Esophagus mucosa (tissue), 1 donor: Measurements from ENCODE around the gene TRH. TPM values are rescaled to one million over a fixed set of nuclear protein-coding genes. Genes with fewer than 3 reads are reported as not detected.
"Not testable (repeated sequence)": the region's sequence is repeated elsewhere in the genome, so short reads cannot be mapped to it uniquely, and the experiment has no call there.

ENCODE experiments used
- ATAC-seq: fragments of 200-7000 bp; cut with Tn5 transposase; one replicate; pipeline ENCODE4 v1.9.1; 2020
- total RNA-seq: library from RNA; stranded (reverse); gene quantifications from one replicate; pipeline ENCODE4 v1.2.4, GENCODE V29; 2023
- donor health status: DM: yes; HTN: yes; CAD: no.

Gene TRH
- total RNA-seq, 1 donor from 2014 or later, result not detected

DNA sequence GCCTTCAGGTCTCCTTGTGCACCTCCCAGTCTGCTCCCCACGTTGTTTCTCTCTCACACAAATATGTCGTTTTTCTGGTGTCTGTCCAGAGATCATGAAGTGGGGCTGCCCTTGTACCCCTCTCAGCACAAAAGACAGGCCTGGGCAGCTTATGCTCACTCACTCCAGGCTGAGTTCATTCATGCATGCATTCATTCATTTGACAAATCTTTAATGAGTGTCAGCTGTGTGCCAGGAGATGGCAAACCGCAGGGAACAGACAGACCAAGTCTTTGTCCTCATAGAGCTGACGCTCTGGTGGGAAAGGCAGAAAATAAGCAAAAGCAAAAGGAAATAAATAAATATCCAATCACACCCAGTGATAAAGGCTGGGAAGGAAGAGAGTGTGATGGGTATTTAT lies 7.6 kb upstream of the TRH start:
- ATAC-seq, result no peak

DNA sequence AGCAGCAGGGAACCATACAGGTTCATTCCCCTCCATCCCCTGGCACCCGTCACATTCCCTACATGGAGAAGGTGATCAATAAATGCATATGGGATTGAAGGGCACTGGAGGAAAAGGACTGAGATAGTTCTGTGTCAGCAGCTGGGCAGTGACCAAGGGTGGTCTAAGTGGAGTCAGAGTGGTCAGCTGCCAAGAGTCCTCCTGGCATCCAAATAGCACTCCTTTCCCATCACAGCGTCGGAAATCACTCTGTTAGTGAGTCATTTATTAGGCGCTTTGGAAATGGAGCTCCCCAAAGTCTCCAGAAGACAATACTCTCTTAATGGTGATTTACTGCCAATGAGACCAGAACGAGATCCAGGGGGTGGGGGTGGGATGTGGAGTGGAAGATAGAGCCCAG lies 6.8 kb upstream of the TRH start:
- ATAC-seq, result no peak

DNA sequence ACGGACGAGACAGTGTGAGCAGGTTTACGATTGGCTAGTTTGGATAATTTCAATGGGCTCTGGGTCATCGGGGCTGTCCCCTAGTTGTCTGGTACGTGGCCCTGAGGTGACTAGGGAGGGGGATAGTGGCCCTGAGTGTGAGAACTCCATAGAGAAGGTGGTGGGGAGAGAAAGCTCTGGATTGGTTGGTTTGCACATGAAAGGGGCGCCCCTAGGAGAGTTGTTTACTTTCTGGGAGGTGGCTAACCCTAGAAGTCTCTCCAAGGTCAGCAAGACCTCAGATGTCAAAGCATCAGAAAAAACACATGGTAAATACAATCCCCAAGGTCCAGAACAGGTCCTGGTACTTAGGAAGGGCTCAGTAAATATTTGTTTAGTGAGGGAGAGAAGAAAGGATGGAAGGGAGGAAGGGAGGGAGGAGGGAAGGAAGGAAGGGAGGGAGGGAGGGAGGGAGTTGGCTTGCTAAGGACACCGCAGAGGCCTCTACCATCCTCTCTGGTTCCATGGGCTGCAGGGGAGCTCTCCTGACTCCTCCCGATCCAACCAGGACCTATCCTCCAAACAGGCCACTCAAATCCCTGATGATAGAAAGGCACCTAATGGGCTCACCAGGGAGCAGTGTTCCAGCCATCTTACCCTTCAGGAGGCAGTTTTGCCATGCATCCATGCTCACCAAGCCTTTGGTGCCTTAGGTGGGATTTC lies 3.0 kb upstream of the TRH start:
- no peak for ATAC-seq

DNA sequence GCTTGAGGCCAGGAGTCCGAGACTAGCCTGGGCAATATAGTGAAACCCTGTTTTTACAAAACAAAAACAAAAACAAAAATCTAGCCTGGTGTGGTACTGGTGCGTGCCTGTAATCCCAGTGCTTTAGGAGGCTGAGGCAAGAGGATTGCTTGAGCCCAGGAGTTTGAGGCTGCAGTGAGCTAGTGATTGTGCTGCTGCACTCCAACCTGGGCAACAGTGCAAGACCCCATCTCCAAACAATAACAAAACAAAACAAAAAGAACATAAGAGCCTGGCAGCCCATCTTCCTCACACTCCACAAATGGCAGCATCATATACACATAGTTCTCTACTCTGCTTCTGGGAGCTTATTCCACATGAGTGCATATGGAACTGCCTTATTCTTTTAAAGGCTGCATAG lies 2.2 kb upstream of the TRH start:
- ATAC-seq, result no peak

DNA sequence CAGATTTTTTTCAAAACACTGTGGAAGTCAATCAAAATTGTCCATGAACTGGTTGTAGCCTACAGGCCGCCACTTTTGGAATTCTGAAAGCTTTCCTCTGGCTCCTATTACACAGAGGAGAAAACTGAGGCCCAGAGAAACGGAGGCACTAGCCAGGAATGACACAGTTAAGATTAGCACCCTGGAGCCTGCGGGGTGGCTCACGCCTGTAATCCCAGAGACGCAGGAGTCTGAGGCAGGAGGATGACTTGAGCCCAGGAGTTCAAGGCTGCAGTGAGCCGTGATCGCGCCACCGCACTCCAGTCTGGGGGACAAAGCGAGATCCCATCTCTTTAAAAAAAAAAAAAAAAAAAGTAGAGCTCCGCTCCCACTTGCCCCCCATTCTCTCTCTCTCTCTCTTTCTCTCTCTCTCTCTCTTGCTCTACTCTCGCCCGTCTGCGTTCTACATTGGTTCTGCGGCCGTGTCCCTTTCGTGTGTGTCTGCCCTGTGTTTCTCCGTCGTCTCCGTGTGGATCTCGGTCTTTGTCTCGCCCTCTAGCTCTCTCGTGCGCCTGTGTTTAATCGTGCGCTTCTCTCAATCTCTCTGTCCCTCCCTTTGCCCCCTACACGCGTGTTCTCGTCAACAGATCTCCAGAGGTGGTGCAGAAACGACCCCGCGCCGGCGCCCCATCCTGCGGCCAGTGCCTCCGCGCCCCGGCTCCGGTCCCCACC lies 512 bp upstream of the TRH start:
- ATAC-seq, result no peak

DNA sequence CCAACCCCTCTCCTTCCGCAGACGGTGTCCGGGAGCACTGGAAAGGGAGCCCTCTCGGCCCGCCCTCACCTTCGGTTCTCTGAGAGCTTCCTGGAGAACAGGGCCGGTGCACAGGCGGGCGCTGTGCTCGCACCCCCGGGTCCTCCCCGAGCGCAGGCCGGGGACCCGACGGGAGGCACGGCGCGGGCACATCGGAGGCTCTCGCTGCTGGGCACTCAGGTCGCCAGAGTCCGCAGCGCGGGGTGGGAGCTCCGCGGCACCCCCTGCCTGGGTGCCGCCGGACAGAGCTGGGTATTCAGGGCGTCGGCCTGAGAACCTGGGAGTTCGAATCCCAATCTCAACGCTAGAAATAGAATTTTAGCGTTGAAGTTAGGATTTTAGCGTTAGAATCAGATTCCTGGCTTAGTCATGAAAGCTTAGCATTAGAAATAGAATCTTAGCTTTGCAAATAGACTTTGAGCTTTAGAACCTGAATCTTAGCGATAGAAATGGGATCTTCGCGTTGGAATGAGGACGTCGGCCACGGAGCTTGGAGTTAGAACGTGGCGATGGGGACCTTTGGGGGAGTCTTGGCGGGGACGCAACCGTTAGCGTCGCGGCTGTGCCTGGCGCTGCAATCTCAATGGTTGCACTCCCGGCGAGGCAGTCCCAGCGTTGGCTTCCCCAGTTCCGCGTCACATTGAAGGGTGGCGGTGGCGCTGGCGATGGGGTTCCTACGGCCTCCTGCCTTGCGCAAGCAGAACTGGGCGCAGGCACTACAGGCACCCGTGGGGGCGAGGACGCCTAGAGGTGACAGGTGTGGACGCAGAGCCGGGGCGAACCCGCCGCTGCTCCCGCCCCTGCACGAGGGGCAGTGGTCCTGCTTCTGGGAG lies 549 bp downstream of the TRH start:
- peak; percentile 17 for ATAC-seq

DNA sequence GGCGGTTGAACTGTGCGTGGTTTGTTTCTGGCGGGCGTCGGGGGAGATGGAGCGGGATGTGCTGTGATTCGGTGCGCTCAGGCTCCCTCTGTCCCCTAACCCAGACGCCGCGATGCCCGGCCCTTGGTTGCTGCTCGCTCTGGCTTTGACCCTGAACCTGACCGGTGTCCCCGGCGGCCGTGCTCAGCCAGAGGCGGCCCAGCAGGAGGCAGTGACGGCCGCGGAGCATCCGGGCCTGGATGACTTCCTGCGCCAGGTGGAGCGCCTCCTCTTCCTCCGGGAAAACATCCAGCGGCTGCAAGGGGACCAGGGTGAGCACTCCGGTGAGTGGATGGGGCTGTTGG lies 1.2 kb downstream of the TRH start:
- no peak for ATAC-seq

DNA sequence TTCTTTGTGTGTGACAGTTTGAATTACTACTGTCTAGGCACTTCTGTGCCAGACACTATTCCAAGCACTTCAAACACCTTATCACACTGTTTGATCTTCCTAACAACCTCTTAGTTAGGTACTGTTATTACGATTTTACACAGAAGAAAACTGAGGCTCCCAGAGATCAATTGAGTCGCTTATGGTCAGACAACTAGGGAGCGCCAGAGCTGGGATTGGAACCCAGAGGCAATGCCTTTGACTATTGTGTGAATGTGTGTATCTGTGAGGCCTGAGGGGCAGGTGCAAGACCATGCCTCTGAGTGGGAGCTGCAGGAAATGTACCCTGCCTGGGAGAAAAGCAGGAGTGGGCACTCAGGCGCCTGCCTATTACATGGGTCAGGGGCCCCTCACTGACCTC lies 1.8 kb downstream of the TRH start:
- no peak for ATAC-seq

DNA sequence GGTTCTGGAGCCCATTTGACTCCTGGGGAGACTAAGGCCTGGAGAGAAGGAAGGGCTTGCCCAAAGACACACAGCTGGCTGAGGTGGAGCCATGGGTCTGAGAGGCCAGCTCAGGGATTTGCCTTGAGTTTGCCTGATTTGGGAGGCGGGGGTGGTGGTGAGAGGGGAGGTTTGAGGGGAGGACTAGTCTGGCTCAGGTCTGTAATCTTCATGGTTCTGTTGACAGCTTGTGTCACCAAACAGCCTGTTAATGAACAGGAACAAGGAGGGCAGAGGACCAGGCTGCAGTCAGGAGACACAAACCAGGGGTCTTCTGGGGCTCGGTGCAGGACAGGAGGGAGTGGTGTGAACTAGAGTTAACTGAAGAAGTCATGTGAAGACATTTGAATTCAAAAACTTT lies 3.6 kb downstream of the TRH start:
- ATAC-seq, result no peak

DNA sequence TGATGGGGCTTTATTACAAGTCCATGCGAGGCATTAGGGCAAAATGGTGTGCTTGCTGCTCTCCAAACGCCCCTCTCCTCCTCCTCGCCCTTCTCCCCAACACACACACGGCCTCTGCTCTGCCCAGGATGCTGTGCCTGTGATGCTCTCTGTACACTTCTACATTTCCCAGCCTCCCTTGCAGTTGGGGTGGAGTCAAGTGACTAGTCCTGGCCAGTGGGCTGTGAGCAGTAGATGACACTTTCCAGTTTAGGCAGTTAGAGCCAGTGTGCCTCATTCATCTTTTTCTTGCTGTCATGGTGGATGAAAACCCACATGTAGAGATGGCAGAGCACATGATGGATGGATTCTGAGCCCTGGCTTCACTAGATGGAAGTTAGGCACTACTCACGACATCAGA lies 5.4 kb downstream of the TRH start:
- no peak for ATAC-seq

DNA sequence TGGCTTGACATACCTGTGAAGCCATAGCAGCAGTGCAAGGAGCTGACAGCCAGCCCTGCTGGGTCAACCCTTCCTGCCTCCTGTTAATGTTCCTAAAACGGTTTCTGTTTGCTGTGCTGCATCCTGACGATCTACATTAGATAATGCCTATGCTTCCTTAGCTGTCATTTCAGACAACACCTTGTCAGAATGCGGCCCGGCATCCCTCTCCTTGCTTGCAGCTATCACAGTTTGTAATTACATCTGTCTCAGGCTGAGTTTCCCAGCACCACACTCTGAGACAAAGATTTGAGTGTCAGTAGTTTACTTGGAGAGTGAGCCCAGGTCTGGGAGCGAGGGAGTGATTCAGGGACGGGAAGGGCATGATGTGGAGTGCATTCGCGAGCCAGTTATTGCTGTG lies 9.0 kb downstream of the TRH start:
- no peak for ATAC-seq

DNA sequence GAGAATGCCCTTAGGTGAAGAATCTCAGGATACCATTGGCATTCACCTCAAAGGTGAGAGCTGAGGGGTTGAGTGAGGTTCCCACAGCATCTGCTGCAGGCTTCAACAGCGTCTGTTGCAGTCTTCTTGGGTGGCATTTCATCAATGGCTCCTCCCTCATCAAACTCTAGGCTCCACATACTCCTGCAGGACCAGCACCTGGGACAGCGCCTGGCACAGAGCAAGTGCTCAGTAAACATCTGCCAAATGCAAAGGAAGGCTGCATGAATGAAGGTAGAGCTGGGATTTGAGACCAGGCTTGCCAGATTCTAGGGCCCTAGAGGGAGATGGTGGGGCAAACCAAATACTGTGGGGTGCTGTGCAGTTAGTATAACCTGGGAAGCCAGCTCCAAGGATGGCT lies 9.6 kb downstream of the TRH start:
- no peak for ATAC-seq

DNA sequence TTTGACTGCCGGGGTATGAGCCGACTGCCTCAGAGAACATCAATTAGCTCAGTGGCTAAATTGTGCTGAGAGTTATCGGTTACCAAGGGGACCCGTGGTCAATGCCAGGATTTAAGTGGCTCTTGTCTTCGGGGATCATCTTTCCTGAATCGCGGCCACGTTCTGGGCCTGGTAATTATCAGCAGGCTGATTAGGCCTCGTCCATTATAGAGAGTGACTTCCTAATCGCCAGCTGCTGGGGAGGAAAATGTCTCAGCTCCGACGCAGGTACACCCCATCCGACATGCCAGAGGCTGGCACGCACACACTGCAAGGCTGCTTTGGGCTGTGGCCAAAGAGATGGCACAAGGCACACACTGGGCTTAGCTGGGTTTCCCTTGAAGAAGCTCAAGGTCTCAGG lies 10.6 kb downstream of the TRH start:
- ATAC-seq, result no peak

DNA sequence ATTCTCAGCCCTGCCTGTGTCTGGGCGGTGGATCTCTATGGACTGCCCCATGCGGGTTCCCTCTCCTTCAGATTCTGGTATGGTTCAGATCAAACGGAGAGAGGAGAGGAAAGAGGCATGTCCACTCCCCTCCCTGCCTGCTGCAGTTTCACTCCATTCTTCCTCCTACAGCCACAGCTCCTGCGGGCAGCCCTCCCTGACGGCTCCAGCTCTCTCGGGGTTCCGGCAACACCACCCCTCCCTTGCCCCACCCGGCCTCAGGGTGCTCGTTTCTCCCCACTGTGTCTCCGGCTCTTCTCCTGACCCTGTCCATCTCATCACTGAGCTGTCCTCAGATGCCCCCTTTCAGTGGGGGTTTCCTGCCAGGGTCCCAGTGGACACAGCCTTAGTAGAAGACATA lies 13.9 kb downstream of the TRH start:
- ATAC-seq, result no peak

DNA sequence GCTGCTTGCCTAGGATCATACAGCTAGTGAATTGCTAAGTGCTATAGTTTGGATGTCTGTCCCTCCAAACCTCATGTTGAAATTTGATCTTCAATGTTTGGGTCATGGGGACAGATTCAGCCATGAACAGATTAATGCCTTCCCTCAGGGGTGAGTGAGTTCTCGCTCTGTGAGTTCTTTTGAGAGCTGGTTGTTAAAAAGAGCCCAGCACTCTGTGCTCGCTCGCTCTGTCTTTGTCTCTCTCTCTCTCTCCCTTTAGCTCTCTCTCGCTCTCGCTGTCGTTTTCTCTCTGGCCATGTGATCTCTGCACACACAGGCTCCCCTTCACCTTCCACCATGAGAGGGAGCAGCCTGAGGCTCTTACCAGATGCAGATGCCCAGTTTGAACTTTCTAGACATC lies 14.9 kb downstream of the TRH start:
- ATAC-seq, result no peak

DNA sequence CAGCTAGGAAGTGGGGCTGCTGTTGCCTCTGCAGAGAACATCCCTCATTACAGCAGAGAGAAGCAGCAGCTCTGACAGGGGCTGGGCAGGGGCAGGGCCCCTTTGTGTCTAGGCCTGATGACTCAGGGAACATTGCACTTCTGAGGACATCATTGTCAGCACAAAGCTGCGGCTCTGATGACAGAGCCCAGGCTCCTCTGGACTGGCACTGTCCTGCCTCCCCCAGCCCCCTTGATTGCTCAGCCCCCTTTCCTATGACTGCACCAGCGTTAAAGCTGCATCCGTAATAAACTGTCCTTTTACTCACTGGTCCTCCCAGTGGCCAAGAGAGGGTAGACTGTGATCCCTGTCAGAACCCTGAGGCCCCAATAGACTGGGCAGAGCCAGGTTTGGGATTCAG lies 18.3 kb downstream of the TRH start:
- peak; percentile 59 for ATAC-seq

DNA sequence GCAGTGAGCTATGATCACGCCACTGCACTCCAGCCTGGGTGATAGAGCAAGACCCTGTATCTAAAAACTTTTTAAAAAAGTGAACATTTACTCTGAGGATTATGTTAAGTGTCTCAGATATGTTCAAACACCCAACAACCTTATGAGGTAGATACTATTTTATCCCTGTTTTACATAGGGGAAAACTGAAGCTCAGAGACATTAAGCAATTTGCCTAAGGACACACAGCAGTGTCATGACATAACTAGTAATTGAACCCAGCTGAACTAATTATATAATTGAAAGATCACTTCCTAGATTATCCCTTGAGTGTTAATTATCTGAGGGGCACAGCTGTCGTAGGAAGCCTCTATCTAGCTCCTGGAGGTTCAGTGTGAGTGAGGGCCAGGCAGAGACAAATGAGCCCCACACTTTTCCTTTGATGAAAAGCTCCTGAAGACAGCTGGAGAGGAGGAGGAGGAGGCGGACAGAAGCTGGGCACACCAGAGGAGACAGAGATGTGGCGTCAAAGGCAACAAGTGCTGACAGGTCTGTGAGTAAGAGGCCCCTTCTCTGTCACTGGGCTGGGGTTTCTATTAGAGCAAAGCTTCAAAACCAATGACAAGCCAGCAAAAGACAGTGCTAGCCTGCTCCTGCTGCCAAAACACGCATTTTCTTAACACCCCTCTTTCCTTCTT lies 20.5 kb downstream of the TRH start:
- ATAC-seq, result peak; percentile 60

DNA sequence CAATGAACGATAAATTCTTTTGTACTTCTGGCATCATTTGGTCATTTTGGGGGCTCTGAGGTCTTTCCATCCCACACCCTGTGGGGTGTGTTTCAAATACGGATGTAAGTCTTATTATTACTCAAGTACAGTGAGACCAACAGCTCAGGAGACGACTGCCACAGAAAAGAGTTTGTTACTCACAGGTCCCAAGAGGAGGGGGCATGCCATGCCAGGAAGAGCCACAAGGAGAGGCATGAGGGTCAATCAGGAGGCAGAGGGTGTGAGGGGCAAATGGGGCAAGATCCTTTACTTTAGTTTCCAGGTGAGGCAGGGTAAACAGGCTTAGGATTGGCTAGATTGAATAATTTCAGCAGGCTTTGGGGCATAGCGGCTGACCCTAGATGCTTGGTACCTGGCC lies 21.6 kb downstream of the TRH start:
- ATAC-seq, result no peak

DNA sequence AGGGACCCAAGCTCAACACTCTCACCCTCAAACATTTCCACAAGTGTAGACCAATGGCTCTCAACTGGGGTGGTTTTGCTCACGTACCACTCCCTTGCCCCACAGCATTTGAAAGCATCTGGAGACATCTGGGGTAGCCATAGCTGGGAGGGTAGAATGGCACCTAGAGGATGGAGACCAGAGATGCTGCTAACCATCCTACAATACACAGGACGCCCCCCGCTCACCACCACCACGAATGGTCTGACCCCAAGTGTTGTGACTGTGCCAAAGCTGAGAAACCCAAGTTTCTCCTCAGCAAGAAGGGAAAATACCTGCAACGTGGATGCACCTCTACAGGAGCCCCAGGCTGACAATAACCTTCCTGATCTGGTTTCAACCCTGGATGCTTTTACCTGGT lies 24.7 kb downstream of the TRH start:
- not testable (repeated sequence) for ATAC-seq

DNA sequence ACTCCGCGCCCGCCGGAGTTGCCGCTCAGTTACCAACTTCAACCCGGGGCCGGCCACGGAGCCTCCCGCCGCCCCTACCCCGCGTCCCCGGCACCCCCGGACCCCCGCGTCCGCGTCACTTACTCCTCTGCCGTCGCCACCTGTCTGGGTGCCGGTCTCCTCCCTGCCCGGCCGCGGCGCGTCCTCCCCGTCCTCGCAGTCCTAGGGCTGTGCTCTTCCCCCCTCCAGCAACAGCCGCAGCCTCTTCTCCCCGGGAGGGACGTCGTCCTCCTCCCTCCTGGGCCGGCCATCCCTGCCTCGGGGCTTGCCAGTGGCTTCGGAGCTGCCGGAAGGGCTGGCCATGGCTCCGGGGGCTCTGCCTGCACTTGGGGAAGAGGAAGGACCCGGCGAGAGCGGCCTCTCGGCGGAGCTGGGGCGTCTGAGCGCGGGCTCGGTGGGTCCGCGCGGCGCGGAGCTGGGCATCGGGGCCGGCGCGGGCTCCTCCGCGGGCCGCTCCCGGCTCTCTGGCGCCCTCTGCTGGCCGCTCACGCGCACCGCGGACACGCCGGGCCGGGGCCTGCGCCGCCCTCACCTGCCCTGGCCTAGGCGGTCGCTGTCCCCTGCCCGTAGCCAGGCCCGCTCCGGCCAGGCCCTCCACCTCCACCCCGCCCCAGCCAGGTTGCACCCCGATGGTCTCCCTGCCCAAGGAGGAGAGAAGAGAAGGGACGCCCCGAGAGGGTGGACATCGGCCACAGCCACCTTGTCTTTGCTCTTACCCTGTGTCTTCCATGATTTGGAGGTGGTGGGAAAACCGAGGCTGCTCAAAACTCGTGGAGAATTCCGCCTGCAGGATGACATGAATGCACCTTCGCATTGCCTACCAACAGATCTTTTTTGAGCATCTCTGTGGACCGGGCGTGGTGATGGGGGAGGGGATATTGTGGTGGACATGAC lies 28.4 kb downstream of the TRH start:
- not testable (repeated sequence) for ATAC-seq

DNA sequence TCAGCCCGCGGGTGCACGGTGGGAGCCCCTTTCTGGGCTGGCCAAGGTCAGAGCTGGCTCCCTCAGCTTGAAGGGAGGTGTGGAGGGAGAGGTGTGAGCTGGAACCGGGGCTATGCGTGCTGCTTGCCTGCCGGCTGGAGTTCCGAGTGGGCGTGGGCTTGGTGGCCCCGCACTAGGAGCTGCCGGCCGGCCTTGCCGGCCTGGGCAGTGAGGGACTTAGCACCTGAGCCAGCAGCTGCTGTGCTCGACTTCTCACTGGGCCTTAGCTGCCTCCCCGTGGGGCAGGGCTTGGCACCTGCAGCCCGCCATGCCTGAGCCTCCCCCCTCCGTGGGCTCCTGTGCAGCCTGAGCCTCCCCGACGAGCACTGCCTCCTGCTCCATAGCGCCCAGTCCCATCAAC lies 36.0 kb downstream of the TRH start:
- ATAC-seq, result no peak

DNA sequence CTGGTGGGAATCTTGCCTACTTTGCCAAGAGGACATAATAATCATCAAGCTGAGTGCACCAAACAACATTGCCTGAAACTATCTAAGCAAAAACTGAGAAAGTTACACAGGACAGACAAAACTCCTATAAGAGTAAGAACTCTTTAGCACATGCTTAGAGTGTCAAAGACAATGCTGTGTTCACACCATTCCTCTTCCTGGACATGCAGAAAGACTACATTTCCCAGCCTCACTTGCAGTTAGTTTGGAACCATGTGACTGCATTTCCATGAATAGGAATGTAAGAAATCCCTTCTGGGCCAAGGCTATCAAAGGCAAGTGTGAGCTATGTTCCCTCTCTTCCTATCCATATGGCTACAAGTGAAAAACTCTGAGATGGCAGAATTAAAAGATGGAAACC lies 37.6 kb downstream of the TRH start:
- ATAC-seq, result not testable (repeated sequence)
